Epidermal melanocyte (primary cell): ENCODE data around the gene TAS2R20.

ENCODE experiments used
- DNase-seq: peaks from one replicate; pipeline ENCODE4 v3.0.0; 2011; ENCODE audit warnings: low spot score; ENCODE audit not compliant: insufficient read length

TAS2R20 gene

GRCh38 chr12:10959804-10960203, 38.3 kb downstream of the TAS2R20 start:
- DNase-seq, result no peak

DNA sequence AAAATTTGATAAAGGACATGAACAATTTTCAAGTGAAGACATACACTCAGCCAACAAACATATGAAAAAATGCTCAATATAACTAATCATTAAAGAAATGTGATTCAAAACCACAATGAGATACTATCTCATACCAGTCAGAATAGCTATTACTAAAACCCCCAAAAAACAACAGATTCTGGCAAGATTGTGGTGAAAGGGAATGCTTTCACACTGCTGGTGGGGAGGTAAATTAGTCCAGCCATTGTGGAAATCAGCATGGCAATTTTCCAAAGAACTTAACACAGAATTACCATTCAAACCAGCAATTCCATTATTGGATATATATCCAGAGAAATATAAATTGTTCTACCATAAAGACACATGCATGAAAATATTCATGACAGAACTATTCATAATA, 40.4 kb downstream of the TAS2R20 start:
- DNase-seq, result no peak

DNA sequence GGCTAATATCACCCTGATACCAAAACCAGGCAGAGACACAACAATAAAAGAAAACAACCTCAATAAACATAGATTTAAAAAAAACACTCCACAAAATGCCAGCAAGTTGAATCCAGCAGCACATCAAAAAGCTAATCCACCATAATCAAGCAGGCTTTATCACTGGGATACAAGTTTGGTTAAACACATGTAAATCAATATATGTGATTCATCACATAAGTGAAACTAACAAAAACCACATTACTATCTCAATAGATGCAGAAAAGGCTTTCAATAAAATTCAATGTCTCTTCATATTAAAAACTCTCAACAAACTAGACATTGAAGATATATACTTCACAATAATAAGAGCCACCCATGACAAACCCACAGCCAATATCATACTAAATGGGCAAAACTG, 42.0 kb downstream of the TAS2R20 start:
- no peak for DNase-seq

DNA sequence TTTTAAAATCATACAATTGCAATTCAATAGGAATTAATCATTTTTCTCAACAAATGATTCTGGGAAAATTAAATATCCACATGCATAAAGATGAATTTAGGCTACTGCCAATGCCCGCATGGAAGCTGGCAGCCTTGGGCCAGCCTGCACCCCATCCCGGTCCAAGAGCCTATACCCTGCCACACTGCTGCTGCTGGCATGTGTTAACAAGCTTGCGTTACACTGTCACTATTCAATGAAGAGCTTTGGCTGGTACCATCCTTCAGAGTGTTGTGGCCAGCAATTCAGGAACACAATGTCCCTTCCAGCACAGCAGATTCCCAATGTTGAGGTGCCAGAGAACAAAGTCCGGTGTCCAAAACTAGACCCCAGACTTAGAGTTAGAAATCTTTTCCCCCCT, 45.5 kb downstream of the TAS2R20 start:
- DNase-seq, result no peak
